Measurements from ENCODE around the gene CDH13.

CDH13 gene

GRCh38 chr16:82652826-82653225, 26.1 kb downstream of the CDH13 start:
- Histone ChIP-seq H3K4me1 (ENCODE audit: control insufficient read depth, insufficient read depth, low read length, unreplicated experiment) (peaks cover 55% of the 10 kb centered on the region), H2AFZ (ENCODE audit: low read length, unreplicated experiment) (peak overlapping the region; percentile 7), H3K4me3 (ENCODE audit: low read depth, low read length) (no peak overlapping the region), H3K27ac (ENCODE audit: low read depth, low read length) (peak overlapping the region; percentile 90), H3K79me2 (ENCODE audit: control insufficient read depth, insufficient read depth, low read length, unreplicated experiment) (no peaks in the 10 kb centered on the region), H3K36me3 (ENCODE audit: insufficient read depth, low read length) (no peaks in the 10 kb centered on the region), H3K27me3 (ENCODE audit: insufficient read depth, low read length) (no peaks in the 10 kb centered on the region)

- H3K79me2 ChIP-seq (ENCODE audit: control insufficient read depth, insufficient read depth, low read length, unreplicated experiment) = no peaks in the 10 kb centered on the region
Measured at GRCh38 chr16:82653550-82654511, 27.1 kb downstream of the CDH13 start.

GRCh38 chr16:82655072-82655714, 28.4 kb downstream of the CDH13 start:
- H3K79me2 ChIP-seq (ENCODE audit: control insufficient read depth, insufficient read depth, low read length, unreplicated experiment) = no peaks in the 10 kb centered on the region
- peaks cover 49% of the 10 kb centered on the region for H3K4me1 ChIP-seq (ENCODE audit: control insufficient read depth, insufficient read depth, low read length, unreplicated experiment)
- no peaks in the 10 kb centered on the region for H3K36me3 ChIP-seq (ENCODE audit: insufficient read depth, low read length)
- no peak overlapping the region for H2AFZ ChIP-seq (ENCODE audit: low read length, unreplicated experiment)
- H3K27me3 ChIP-seq (ENCODE audit: insufficient read depth, low read length) = no peaks in the 10 kb centered on the region
- H3K4me3 ChIP-seq (ENCODE audit: low read depth, low read length) = peak overlapping the region; percentile 2; the same call in 1 of the 2 replicates
- H3K27ac ChIP-seq (ENCODE audit: low read depth, low read length) = peak overlapping the region; percentile 90

More at GRCh38 chr16:82653550-82654511, 27.1 kb downstream of the CDH13 start:
- Histone ChIP-seq H3K4me1 (ENCODE audit: control insufficient read depth, insufficient read depth, low read length, unreplicated experiment) (peaks cover 55% of the 10 kb centered on the region), H2AFZ (ENCODE audit: low read length, unreplicated experiment) (no peak overlapping the region), H3K36me3 (ENCODE audit: insufficient read depth, low read length) (no peaks in the 10 kb centered on the region), H3K4me3 (ENCODE audit: low read depth, low read length) (peak overlapping the region; percentile 63), H3K27ac (ENCODE audit: low read depth, low read length) (peak overlapping the region; percentile 90), H3K27me3 (ENCODE audit: insufficient read depth, low read length) (no peaks in the 10 kb centered on the region)

- no peaks in the 10 kb centered on the region for H3K27me3 ChIP-seq (ENCODE audit: insufficient read depth, low read length)
- H2AFZ ChIP-seq (ENCODE audit: low read length, unreplicated experiment) = no peak overlapping the region
- H3K4me3 ChIP-seq (ENCODE audit: low read depth, low read length) = no peak overlapping the region
- H3K36me3 ChIP-seq (ENCODE audit: insufficient read depth, low read length) = no peaks in the 10 kb centered on the region
- peak overlapping the region; percentile 90; the same call in 1 of the 2 replicates for H3K27ac ChIP-seq (ENCODE audit: low read depth, low read length)
- H3K79me2 ChIP-seq (ENCODE audit: control insufficient read depth, insufficient read depth, low read length, unreplicated experiment) = no peaks in the 10 kb centered on the region
- H3K4me1 ChIP-seq (ENCODE audit: control insufficient read depth, insufficient read depth, low read length, unreplicated experiment) = peaks cover 49% of the 10 kb centered on the region
Measured at GRCh38 chr16:82655720-82656490, 29.1 kb downstream of the CDH13 start.

GRCh38 chr16:82657239-82657638, 30.5 kb downstream of the CDH13 start:
- H3K27me3 ChIP-seq (ENCODE audit: insufficient read depth, low read length) = no peaks in the 10 kb centered on the region
- H2AFZ ChIP-seq (ENCODE audit: low read length, unreplicated experiment) = no peak overlapping the region
- H3K4me1 ChIP-seq (ENCODE audit: control insufficient read depth, insufficient read depth, low read length, unreplicated experiment) = peaks cover 45% of the 10 kb centered on the region
- H3K36me3 ChIP-seq (ENCODE audit: insufficient read depth, low read length) = no peaks in the 10 kb centered on the region
- H3K4me3 ChIP-seq (ENCODE audit: low read depth, low read length) = no peak overlapping the region
- H3K27ac ChIP-seq (ENCODE audit: low read depth, low read length) = peak overlapping the region; percentile 7
- no peaks in the 10 kb centered on the region for H3K79me2 ChIP-seq (ENCODE audit: control insufficient read depth, insufficient read depth, low read length, unreplicated experiment)

GRCh38 chr16:82657786-82658185, 31.0 kb downstream of the CDH13 start:
- Histone ChIP-seq H3K36me3 (ENCODE audit: insufficient read depth, low read length) (no peaks in the 10 kb centered on the region), H3K79me2 (ENCODE audit: control insufficient read depth, insufficient read depth, low read length, unreplicated experiment) (no peaks in the 10 kb centered on the region), H2AFZ (ENCODE audit: low read length, unreplicated experiment) (no peak overlapping the region), H3K4me3 (ENCODE audit: low read depth, low read length) (no peak overlapping the region), H3K4me1 (ENCODE audit: control insufficient read depth, insufficient read depth, low read length, unreplicated experiment) (peaks cover 40% of the 10 kb centered on the region), H3K27ac (ENCODE audit: low read depth, low read length) (peak overlapping the region; percentile 7), H3K27me3 (ENCODE audit: insufficient read depth, low read length) (no peaks in the 10 kb centered on the region)

- H3K79me2 ChIP-seq (ENCODE audit: control insufficient read depth, insufficient read depth, low read length, unreplicated experiment) = no peaks in the 10 kb centered on the region
- H3K27me3 ChIP-seq (ENCODE audit: insufficient read depth, low read length) = no peaks in the 10 kb centered on the region
- H3K4me1 ChIP-seq (ENCODE audit: control insufficient read depth, insufficient read depth, low read length, unreplicated experiment) = peaks cover 31% of the 10 kb centered on the region
- H2AFZ ChIP-seq (ENCODE audit: low read length, unreplicated experiment) = no peak overlapping the region
- no peaks in the 10 kb centered on the region for H3K36me3 ChIP-seq (ENCODE audit: insufficient read depth, low read length)
- H3K27ac ChIP-seq (ENCODE audit: low read depth, low read length) = no peak overlapping the region
- no peak overlapping the region for H3K4me3 ChIP-seq (ENCODE audit: low read depth, low read length)
Measured at GRCh38 chr16:82658796-82659195, 32.0 kb downstream of the CDH13 start.

- Histone ChIP-seq H3K79me2 (ENCODE audit: control insufficient read depth, insufficient read depth, low read length, unreplicated experiment) (no peaks in the 10 kb centered on the region), H3K27ac (ENCODE audit: low read depth, low read length) (no peak overlapping the region), H3K4me3 (ENCODE audit: low read depth, low read length) (no peak overlapping the region), H3K36me3 (ENCODE audit: insufficient read depth, low read length) (no peaks in the 10 kb centered on the region), H3K27me3 (ENCODE audit: insufficient read depth, low read length) (no peaks in the 10 kb centered on the region), H2AFZ (ENCODE audit: low read length, unreplicated experiment) (no peak overlapping the region), H3K4me1 (ENCODE audit: control insufficient read depth, insufficient read depth, low read length, unreplicated experiment) (peaks cover 20% of the 10 kb centered on the region)
Measured at GRCh38 chr16:82660075-82660645, 33.4 kb downstream of the CDH13 start.

- Histone ChIP-seq H3K36me3 (ENCODE audit: insufficient read depth, low read length) (no peaks in the 10 kb centered on the region), H3K27me3 (ENCODE audit: insufficient read depth, low read length) (0 out of 2 replicates have a peak, but pooled peaks cover 6% of the 10 kb centered on the region), H3K79me2 (ENCODE audit: control insufficient read depth, insufficient read depth, low read length, unreplicated experiment) (no peaks in the 10 kb centered on the region), H3K4me1 (ENCODE audit: control insufficient read depth, insufficient read depth, low read length, unreplicated experiment) (peaks cover 11% of the 10 kb centered on the region), H3K4me3 (ENCODE audit: low read depth, low read length) (no peak overlapping the region), H2AFZ (ENCODE audit: low read length, unreplicated experiment) (no peak overlapping the region), H3K27ac (ENCODE audit: low read depth, low read length) (no peak overlapping the region)
Measured at GRCh38 chr16:82660966-82661365, 34.2 kb downstream of the CDH13 start.

- Histone ChIP-seq H3K79me2 (ENCODE audit: control insufficient read depth, insufficient read depth, low read length, unreplicated experiment) (no peaks in the 10 kb centered on the region), H2AFZ (ENCODE audit: low read length, unreplicated experiment) (no peak overlapping the region), H3K4me3 (ENCODE audit: low read depth, low read length) (no peak overlapping the region), H3K27me3 (ENCODE audit: insufficient read depth, low read length) (0 out of 2 replicates have a peak, but pooled peaks cover 7% of the 10 kb centered on the region), H3K4me1 (ENCODE audit: control insufficient read depth, insufficient read depth, low read length, unreplicated experiment) (no peaks in the 10 kb centered on the region), H3K36me3 (ENCODE audit: insufficient read depth, low read length) (no peaks in the 10 kb centered on the region), H3K27ac (ENCODE audit: low read depth, low read length) (no peak overlapping the region)
Measured at GRCh38 chr16:82664181-82664580, 37.4 kb downstream of the CDH13 start.

Data from ACC112 (cell line).